CD4-positive, alpha-beta memory T cell (primary cell): ENCODE measurements around the gene PANK3. TPM values are rescaled to one million over a fixed set of nuclear protein-coding genes. Genes with fewer than 3 reads are reported as not detected.
"Not testable (repeated sequence)": the region's sequence is repeated elsewhere in the genome, so short reads cannot be mapped to it uniquely, and the experiment has no call there.

ENCODE experiments used
- CTCF ChIA-PET: fragments of 350-600 bp; sonication (Branson Sonifier 250); formaldehyde crosslinking; loops from one replicate; lab custom pipeline; 2021; ENCODE audit warnings: inconsistent platforms; ENCODE audit not compliant: partially characterized antibody; lab: Charles Lee
- POLR2A ChIA-PET: fragments of 350-600 bp; sonication (Branson Sonifier 250); formaldehyde crosslinking; loops from one replicate; lab custom pipeline; 2021; ENCODE audit not compliant: partially characterized antibody; lab: Charles Lee
- DNase-seq, 5 donors: peaks; one replicate each; pipeline versions ENCODE4 v3.0.0 to v3.0.0-alpha.2; 2020 to 2022; ENCODE audit warnings: mixed read lengths in 1 of 5
- H3K27ac ChIP-seq: one replicate; pipeline ENCODE4 v1.7.0; 2013; ENCODE audit warnings: low read depth, low read length
- H3K27me3 ChIP-seq: 2 replicates; pipeline ENCODE4 v1.7.0; 2013; ENCODE audit warnings: mild to moderate bottlenecking, low read length, moderate library complexity; ENCODE audit not compliant: insufficient read depth
- H3K36me3 ChIP-seq: 2 replicates; pipeline ENCODE4 v1.7.0; 2013; ENCODE audit warnings: mild to moderate bottlenecking, low read length, moderate library complexity; ENCODE audit not compliant: insufficient read depth
- H3K4me1 ChIP-seq: 2 replicates; pipeline ENCODE4 v1.7.0; 2013; ENCODE audit warnings: mild to moderate bottlenecking, low read length, moderate library complexity; ENCODE audit not compliant: insufficient read depth
- H3K4me3 ChIP-seq, 2 donors: one replicate each; pipeline ENCODE4 v1.7.0; 2013; ENCODE audit warnings: low read length in 2 of 2, mild to moderate bottlenecking in 1 of 2
- H3K9me3 ChIP-seq, 2 donors: one replicate each; pipeline ENCODE4 v1.7.0; 2013; ENCODE audit warnings: low read length in 2 of 2, control low read depth in 1 of 2; ENCODE audit not compliant: control insufficient read depth in 1 of 2
- H3K27ac Mint-ChIP-seq, 7 donors: one replicate each; pipeline ENCODE4 v1.8.0; 2020 to 2021; ENCODE audit warnings: mixed read lengths in 7 of 7, mild to moderate bottlenecking in 6 of 7, inconsistent platforms in 3 of 7, moderate library complexity in 3 of 7
- H3K27me3 Mint-ChIP-seq, 2 donors: one replicate each; pipeline ENCODE4 v1.8.0; 2020 to 2021; ENCODE audit warnings: mixed read lengths in 2 of 2
- H3K36me3 Mint-ChIP-seq, 2 donors: one replicate each; pipeline ENCODE4 v1.8.0; 2020 to 2021; ENCODE audit warnings: mixed read lengths in 2 of 2, inconsistent platforms in 1 of 2, mild to moderate bottlenecking in 1 of 2
- H3K4me1 Mint-ChIP-seq, 4 donors: one replicate each; pipeline ENCODE4 v1.8.0; 2020 to 2021; ENCODE audit warnings: mixed read lengths in 4 of 4, mild to moderate bottlenecking in 1 of 4
- H3K4me3 Mint-ChIP-seq, 8 donors: one replicate each; pipeline ENCODE4 v1.8.0; 2020 to 2021; ENCODE audit warnings: mixed read lengths in 8 of 8, mild to moderate bottlenecking in 7 of 8, moderate library complexity in 6 of 8, inconsistent platforms in 3 of 8
- H3K9me3 Mint-ChIP-seq, 8 donors: one replicate each; pipeline ENCODE4 v1.8.0; 2020 to 2021; ENCODE audit warnings: mixed read lengths in 8 of 8, mild to moderate bottlenecking in 5 of 8, inconsistent platforms in 3 of 8, moderate library complexity in 1 of 8
- intact Hi-C: fragments of 100-400 bp; cut with micrococcal nuclease; formaldehyde crosslinking; loops from one replicate; pipeline ENCODE4 v1.15.1; 2023
- polyA plus RNA-seq, 2 donors: library from polyadenylated mRNA; unstranded; fragments of 300-500 nt; fragmentation: Illumina TruSeq; gene quantifications; one replicate each; pipeline ENCODE4 v1.2.3, GENCODE V29; 2021
- total RNA-seq, 2 experiments: library from RNA; stranded (reverse); gene quantifications; one replicate each; pipeline ENCODE4 v1.2.3, GENCODE V29; 2021

The PANK3 gene
- total and polyA plus RNA-seq, 4 experiments from 2014 or later: 1.4 to 59.8 (median 33.0) TPM

GRCh38 chr5:168534351-168534750 lies 44.8 kb downstream of the PANK3 start:
- H3K4me3 ChIP-seq, intact Hi-C loops, H3K36me3 Mint-ChIP-seq, H3K4me3 Mint-ChIP-seq, H3K36me3 ChIP-seq, POLR2A ChIA-PET, H3K27me3 ChIP-seq, H3K9me3 ChIP-seq, H3K27ac Mint-ChIP-seq, H3K4me1 ChIP-seq, DNase-seq, H3K9me3 Mint-ChIP-seq, H3K27ac ChIP-seq: not testable (repeated sequence)
- peaks cover 20 to 37% of the 10 kb centered on the region in 2 donors for H3K27me3 Mint-ChIP-seq
- CTCF ChIA-PET: interaction anchor here (0.5 kb wide), 1 partner anchor 76 kb away, joined by 3 read pairs; no protein-coding TSS in a partner anchor
- H3K4me1 Mint-ChIP-seq: peaks cover 0 to 11% (median 3%) of the 10 kb centered on the region in 4 donors

GRCh38 chr5:168531987-168532864 lies 46.9 kb downstream of the PANK3 start:
- no peak overlapping the region for H3K4me3 Mint-ChIP-seq
- H3K9me3 Mint-ChIP-seq: peaks cover 0 to 7% (median 4%) of the 10 kb centered on the region in 8 donors
- H3K4me1 Mint-ChIP-seq: peaks cover 0 to 22% (median 10%) of the 10 kb centered on the region in 4 donors
- Histone ChIP-seq H3K9me3 (no peaks in the 10 kb centered on the region), H3K27me3 (peaks cover 12% of the 10 kb centered on the region), H3K4me3 (no peak overlapping the region), H3K36me3 (no peaks in the 10 kb centered on the region), H3K4me1 (peaks cover 7% of the 10 kb centered on the region), H3K27ac (no peak overlapping the region)
- H3K36me3 Mint-ChIP-seq: peaks cover 0 to 4% of the 10 kb centered on the region in 2 donors
- ChIA-PET POLR2A (no interaction called here), CTCF (no interaction called here)
- intact Hi-C loops: no loop called here
- no peak overlapping the region for H3K27ac Mint-ChIP-seq
- H3K27me3 Mint-ChIP-seq: peaks cover 29 to 48% of the 10 kb centered on the region in 2 donors
- no peak for DNase-seq

GRCh38 chr5:168531191-168531590 lies 48.0 kb downstream of the PANK3 start:
- H3K4me1 Mint-ChIP-seq: peaks cover 0 to 22% (median 10%) of the 10 kb centered on the region in 4 donors
- Histone ChIP-seq H3K27ac (no peak overlapping the region), H3K27me3 (peaks cover 12% of the 10 kb centered on the region), H3K36me3 (no peaks in the 10 kb centered on the region), H3K9me3 (no peaks in the 10 kb centered on the region), H3K4me3 (no peak overlapping the region), H3K4me1 (peaks cover 7% of the 10 kb centered on the region)
- intact Hi-C loops: no loop called here
- POLR2A ChIA-PET: no interaction called here
- no peak for DNase-seq
- CTCF ChIA-PET: no interaction called here
- H3K27ac Mint-ChIP-seq: no peak overlapping the region
- no peak overlapping the region for H3K4me3 Mint-ChIP-seq
- peaks cover 29 to 48% of the 10 kb centered on the region in 2 donors for H3K27me3 Mint-ChIP-seq
- peaks cover 0 to 4% of the 10 kb centered on the region in 2 donors for H3K36me3 Mint-ChIP-seq
- peaks cover 0 to 7% (median 4%) of the 10 kb centered on the region in 8 donors for H3K9me3 Mint-ChIP-seq

- POLR2A ChIA-PET: no interaction called here
- no peak overlapping the region for H3K27ac ChIP-seq
- no peak overlapping the region for H3K4me3 ChIP-seq
- peaks cover 12% of the 10 kb centered on the region for H3K27me3 ChIP-seq
- H3K9me3 ChIP-seq: no peaks in the 10 kb centered on the region
- Mint-ChIP-seq H3K9me3 (peaks cover 0 to 7% (median 4%) of the 10 kb centered on the region in 8 donors), H3K36me3 (peaks cover 0 to 4% of the 10 kb centered on the region in 2 donors), H3K4me3 (peak overlapping the region in 6 of 8 donors; percentile 37 to 79 (median 57)), H3K27me3 (peaks cover 29 to 48% of the 10 kb centered on the region in 2 donors), H3K27ac (no peak overlapping the region), H3K4me1 (peaks cover 0 to 22% (median 10%) of the 10 kb centered on the region in 4 donors)
- CTCF ChIA-PET: no interaction called here
- intact Hi-C loops: no loop called here
- no peak for DNase-seq
- H3K4me1 ChIP-seq: peaks cover 7% of the 10 kb centered on the region
- no peaks in the 10 kb centered on the region for H3K36me3 ChIP-seq
Observed at GRCh38 chr5:168530621-168531150, 48.5 kb downstream of the PANK3 start.

GRCh38 chr5:168529374-168530234 lies 49.6 kb downstream of the PANK3 start:
- H3K36me3 ChIP-seq: no peaks in the 10 kb centered on the region
- peaks cover 29 to 47% of the 10 kb centered on the region in 2 donors for H3K27me3 Mint-ChIP-seq
- H3K27me3 ChIP-seq: peaks cover 12% of the 10 kb centered on the region

GRCh38 chr5:168528521-168529373 lies 50.4 kb downstream of the PANK3 start, which contains the start of gene FBLL1:
FBLL1 (plus strand) TSS chr5:168529305; CDS start chr5:168529505, 200 bp downstream.
- Mint-ChIP-seq H3K27ac (peak within 1 kb of the TSS in 1 of 7 donors; percentile 26), H3K4me3 (peak within 1 kb of the TSS; percentile 23 to 79 (median 71)), H3K27me3 (peaks cover 29 to 47% of the 10 kb centered on the region in 2 donors), H3K36me3 (peaks cover 0 to 4% of the 10 kb centered on the region in 2 donors), H3K4me1 (peaks cover 0 to 22% (median 10%) of the 10 kb centered on the region in 4 donors), H3K9me3 (peaks cover 0 to 7% (median 4%) of the 10 kb centered on the region in 8 donors)
- peak in 3 of 5 donors; percentile 3 to 11 (median 9) for DNase-seq
- ChIA-PET POLR2A (no interaction called here), CTCF (no interaction called here)
- Histone ChIP-seq H3K36me3 (no peaks in the 10 kb centered on the region), H3K4me1 (peaks cover 7% of the 10 kb centered on the region), H3K27me3 (peaks cover 12% of the 10 kb centered on the region), H3K27ac (no peak within 1 kb of the TSS), H3K9me3 (no peaks in the 10 kb centered on the region), H3K4me3 (no peak within 1 kb of the TSS)
- intact Hi-C loops: no loop called here

More at GRCh38 chr5:168529374-168530234, 49.6 kb downstream of the PANK3 start:
- H3K9me3 ChIP-seq: no peaks in the 10 kb centered on the region
- Mint-ChIP-seq H3K4me3 (peak overlapping the region in 7 of 8 donors; percentile 10 to 79 (median 57)), H3K4me1 (peaks cover 0 to 22% (median 10%) of the 10 kb centered on the region in 4 donors), H3K36me3 (peaks cover 0 to 4% of the 10 kb centered on the region in 2 donors), H3K27ac (no peak overlapping the region), H3K9me3 (peaks cover 0 to 7% (median 4%) of the 10 kb centered on the region in 8 donors)
- H3K4me3 ChIP-seq: no peak overlapping the region
- POLR2A ChIA-PET: no interaction called here
- H3K4me1 ChIP-seq: peaks cover 7% of the 10 kb centered on the region
- intact Hi-C loops: no loop called here
- no peak overlapping the region for H3K27ac ChIP-seq
- CTCF ChIA-PET: no interaction called here
- no peak for DNase-seq
